Heart right ventricle (tissue), 16 donors: ENCODE results near the gene TRIM47. TPM values are rescaled to one million over a fixed set of nuclear protein-coding genes. Genes with fewer than 3 reads are reported as not detected.

Source experiments
- ATAC-seq, 8 donors: fragments of 200-7000 bp; cut with Tn5 transposase; one replicate each; pipeline ENCODE4 v1.9.1; 2020; ENCODE audit warnings: mild to moderate bottlenecking in 8 of 8, moderate library complexity in 8 of 8, moderate number of reproducible peaks in 1 of 8
- DNase-seq, 2 donors: peaks; one replicate each; pipeline ENCODE4 v3.0.0-alpha.2; 2020
- H3K27ac ChIP-seq, 10 donors: fragments of 200-600 bp; sonication (generic) in 2 of 10; one replicate each; pipeline versions ENCODE4 v1.5.0 to v1.8.0; 2020 to 2022; ENCODE audit warnings: mild to moderate bottlenecking in 3 of 10
- H3K27me3 ChIP-seq, 7 donors: fragments of 200-600 bp; one replicate each; pipeline ENCODE4 v1.8.0; 2021 to 2022; ENCODE audit warnings: mild to moderate bottlenecking in 2 of 7
- H3K36me3 ChIP-seq, 9 donors: fragments of 200-600 bp; sonication (generic) in 1 of 9; one replicate each; pipeline versions ENCODE4 v1.5.0 to v1.8.0; 2020 to 2022; ENCODE audit warnings: mild to moderate bottlenecking in 2 of 9
- H3K4me1 ChIP-seq, 9 donors: fragments of 200-600 bp; sonication (generic) in 1 of 9; one replicate each; pipeline versions ENCODE4 v1.5.0 to v1.8.0; 2020 to 2022; ENCODE audit warnings: mild to moderate bottlenecking in 4 of 9
- H3K4me3 ChIP-seq, 10 donors: fragments of 200-600 bp; sonication (generic) in 2 of 10; one replicate each; pipeline versions ENCODE4 v1.5.0 to v1.8.0; 2020 to 2022; ENCODE audit warnings: mild to moderate bottlenecking in 7 of 10, moderate library complexity in 2 of 10
- H3K9me3 ChIP-seq, 11 donors: fragments of 200-600 bp in 10 of 11; sonication (generic) in 2 of 11; one replicate each; pipeline versions ENCODE4 v1.5.0 to v1.8.0; 2013 to 2022; ENCODE audit warnings: mild to moderate bottlenecking in 2 of 11, control low read depth in 1 of 11, moderate library complexity in 1 of 11
- CTCF ChIP-seq, 9 donors: fragments of 200-600 bp; sonication (generic) in 2 of 9; IDR thresholded peaks; one replicate each; pipeline versions ENCODE4 v1.5.0 to v1.8.0; 2021 to 2022; ENCODE audit warnings: antibody characterized with exemption in 9 of 9, mild to moderate bottlenecking in 5 of 9, moderate library complexity in 1 of 9
- WGBS, 2 donors: extraction: QIAGEN DNeasy Blood & Tissue Kit; methylation state at CpG; one replicate each; pipeline ENCODE4 v1.1.7; 2013; ENCODE audit warnings: inconsistent platforms in 1 of 2; 5-methylcytosine and 5-hydroxymethylcytosine counted together
- intact Hi-C, 10 donors: fragments of 100-400 bp; cut with DNase I; formaldehyde crosslinking; loops; one replicate each; pipeline versions ENCODE4 v1.11.1 to v1.14.2; 2022
- polyA plus RNA-seq, 2 donors: library from polyadenylated mRNA; stranded (reverse); fragments of 200-250 nt; gene quantifications; one replicate each; pipeline ENCODE4 v1.2.3, GENCODE V29; 2013
- total RNA-seq, 10 donors: library from RNA; stranded (reverse); fragmentation: NEBNext Ultra II Directional in 3 of 10; extraction: Animal tissue kit (Norgen Biotek cat#: 25700) in 3 of 10; gene quantifications; one replicate each; pipeline versions ENCODE4 v1.2.1 to v1.2.4, GENCODE V29; 2021 to 2023
- donor health status: Arrhythmogenic right ventricular cardiomyopathy.
- donor health status: ischemic (EF 13 %, LVEDD 7.1; RV severe dilation, severe dysfunction).
- donor health status: healthy with polysubstance abuse.
- donor health status: DM: no; HTN: yes; CAD: no.
- donor health status: DM: no; HTN: no; CAD: no.
- donor health status: ischemic (EF 25% LVEDD 6.9; RV normal size, moderate dysfunction).
- donor health status: ischemic (EF 25% LVEDD 5.7; RV mildly dilated, moderate dysfunction).
- donor health status: healthy.
- donor health status: DM: yes; HTN: yes; CAD: no.
- donor health status: Ischemic cardiomyopathy.
- donor health status: ischemic (EF 35%, LVEDD 5.7; RV mildly dilated, moderate dysfunction).
- donor health status: nonischemic (EF 11% LVEDD 7.7; RV severe dilation, severe dysfunction).
- donor health status: DM: yes; HTN: yes; CAD: no.
- donor health status: PGD.
- donor health status: ischemic (EF 29% LVEDD 5.4; RV normal size, mild dysfunction).
- donor health status: nonischemic (EF 23%, LVEDD 6.1; RV moderate dilation, normal function).

Gene TRIM47
- total and polyA plus RNA-seq, 12 donors, result 9.3 to 53.1 (median 22.5) TPM

GRCh38 chr17:75839942-75840798 is 38.2 kb downstream of the TRIM47 start:
- peaks cover 8 to 30% (median 16%) of the 10 kb centered on the region in 9 donors for H3K4me1 ChIP-seq
- DNase-seq (no peak), ATAC-seq (no peak)
- intact Hi-C loops, result no loop called here
- no peak overlapping the region for H3K4me3 ChIP-seq
- no peak for TF ChIP-seq CTCF (IDR thresholded peaks at IDR 0.05)
- 94% methylated on average over 36 of the region's 36 CpGs for WGBS, 2 donors
- H3K36me3 ChIP-seq, result peaks cover 0 to 54% (median 0%) of the 10 kb centered on the region in 9 donors
- no peaks in the 10 kb centered on the region for H3K27me3 ChIP-seq
- H3K9me3 ChIP-seq, result no peaks in the 10 kb centered on the region
- H3K27ac ChIP-seq, result no peak overlapping the region

DNA sequence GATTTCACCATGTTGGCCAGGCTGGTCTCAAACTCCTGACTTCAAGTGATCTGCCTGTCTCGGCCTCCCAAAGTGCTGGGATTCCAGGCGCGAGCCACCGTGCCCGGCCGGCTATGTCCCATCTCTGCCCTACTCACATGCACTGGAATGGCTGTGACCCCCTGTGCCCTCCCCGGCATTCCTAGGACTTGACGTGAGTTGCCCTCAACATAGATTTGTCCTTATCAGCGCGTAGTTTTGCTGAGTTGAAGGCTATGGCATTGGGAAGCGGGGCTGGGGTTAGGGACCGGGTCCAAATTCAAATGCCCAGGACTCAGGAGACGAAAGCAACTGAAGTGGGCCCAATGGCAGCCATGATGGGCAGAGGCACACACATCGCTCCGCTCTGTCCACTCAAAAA is 40.0 kb downstream of the TRIM47 start:
- DNase-seq (no peak), ATAC-seq (peak in 5 of 8 donors; percentile 4 to 61 (median 35))
- Histone ChIP-seq H3K4me1 (peaks cover 0 to 29% (median 9%) of the 10 kb centered on the region in 9 donors), H3K4me3 (no peak overlapping the region), H3K36me3 (peaks cover 0 to 71% (median 0%) of the 10 kb centered on the region in 9 donors), H3K9me3 (no peaks in the 10 kb centered on the region), H3K27ac (no peak overlapping the region), H3K27me3 (no peaks in the 10 kb centered on the region)
- intact Hi-C loops, result no loop called here
- WGBS, 2 donors, result 59 to 68% methylated on average over 15 of the region's 15 CpGs
- no peak for TF ChIP-seq CTCF (IDR thresholded peaks at IDR 0.05)

- Histone ChIP-seq H3K27ac (no peak overlapping the region), H3K27me3 (no peaks in the 10 kb centered on the region), H3K9me3 (no peaks in the 10 kb centered on the region), H3K4me1 (peaks cover 0 to 30% (median 14%) of the 10 kb centered on the region in 9 donors), H3K4me3 (no peak overlapping the region), H3K36me3 (peaks cover 0 to 76% (median 0%) of the 10 kb centered on the region in 9 donors)
- no peak for TF ChIP-seq CTCF (IDR thresholded peaks at IDR 0.05)
- 41 to 53% methylated on average over 7 of the region's 7 CpGs for WGBS, 2 donors
- peak in 3 of 8 donors; percentile 2 to 48 (median 32) for ATAC-seq
- intact Hi-C loops, result no loop called here
- DNase-seq, result no peak
Observed at GRCh38 chr17:75837899-75838298, 40.5 kb downstream of the TRIM47 start.

DNA sequence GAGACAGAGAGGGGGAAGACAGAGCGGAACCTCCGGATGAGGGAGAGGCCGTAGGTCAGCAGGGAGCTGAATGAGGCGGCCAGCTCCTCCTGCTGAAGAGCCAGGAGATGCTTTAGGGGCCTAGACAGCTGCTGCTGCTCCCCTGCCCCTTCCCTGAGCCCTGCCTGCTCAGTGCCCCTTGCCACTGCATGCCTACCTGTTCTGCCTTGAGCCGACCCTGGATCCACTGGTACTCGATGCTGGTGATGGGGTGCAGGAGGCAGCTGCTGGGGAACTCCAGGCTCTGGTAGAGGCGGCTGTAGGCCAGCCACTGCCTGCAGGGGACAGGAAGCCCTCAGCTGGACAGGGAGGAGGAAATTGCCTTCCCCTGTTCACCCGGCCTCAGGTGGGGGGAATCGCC is 41.8 kb downstream of the TRIM47 start:
- intact Hi-C loops, result no loop called here
- Histone ChIP-seq H3K9me3 (no peaks in the 10 kb centered on the region), H3K4me3 (no peak overlapping the region), H3K27ac (no peak overlapping the region), H3K27me3 (no peaks in the 10 kb centered on the region), H3K36me3 (peaks cover 0 to 75% (median 0%) of the 10 kb centered on the region in 9 donors), H3K4me1 (peaks cover 0 to 40% (median 21%) of the 10 kb centered on the region in 9 donors)
- WGBS, 2 donors, result 81 to 89% methylated on average over 9 of the region's 9 CpGs
- DNase-seq, result no peak
- TF ChIP-seq CTCF (IDR thresholded peaks at IDR 0.05), result no peak
- no peak for ATAC-seq
